MG63 (cell line): ENCODE results near the gene UVRAG. TPM values are rescaled to one million over a fixed set of nuclear protein-coding genes. Genes with fewer than 3 reads are reported as not detected.

Source experiments
- DNase-seq: peaks from one replicate; pipeline ENCODE4 v3.0.0-alpha.2; 2020
- H3K27me3 ChIP-seq: fragments of 250-450 bp; sonication (Bioruptor Pico); 2 replicates; pipeline ENCODE4 v1.5.1; 2020; ENCODE audit warnings: mild to moderate bottlenecking, moderate library complexity
- H3K36me3 ChIP-seq: fragments of 250-450 bp; sonication (Bioruptor Pico); 2 replicates; pipeline ENCODE4 v1.5.1; 2020; ENCODE audit warnings: mild to moderate bottlenecking, moderate library complexity
- H3K4me3 ChIP-seq: fragments of 250-450 bp; sonication (Bioruptor Pico); 2 replicates; pipeline ENCODE4 v1.5.1; 2020; ENCODE audit warnings: mild to moderate bottlenecking, moderate library complexity
- H3K9me3 ChIP-seq: fragments of 250-450 bp; sonication (Bioruptor Pico); 2 replicates; pipeline ENCODE4 v1.5.1; 2020; ENCODE audit warnings: mild to moderate bottlenecking, moderate library complexity
- total RNA-seq: library from RNA; depleted of rRNA; stranded (reverse); fragments of >200 nt; shearing (Covaris generic); gene quantifications from 2 replicates; pipeline ENCODE4 v1.2.3, GENCODE V29; 2014; ENCODE audit warnings: low replicate concordance

The UVRAG gene
- total RNA-seq, 1 experiment from 2014 or later = 6.9 TPM

- no peaks in the 10 kb centered on the region for H3K27me3 ChIP-seq
- DNase-seq = no peak
These were observed 314.7 kb downstream of the UVRAG start for GRCh38 chr11:76129729-76130128.

GRCh38 chr11:76131142-76131541, 316.1 kb downstream of the UVRAG start:
- Histone ChIP-seq H3K36me3 (no peaks in the 10 kb centered on the region; the same call in 1 of the 2 replicates), H3K4me3 (no peak overlapping the region), H3K9me3 (no peaks in the 10 kb centered on the region), H3K27me3 (no peaks in the 10 kb centered on the region)
- no peak for DNase-seq

More at GRCh38 chr11:76129729-76130128, 314.7 kb downstream of the UVRAG start:
- Histone ChIP-seq H3K36me3 (no peaks in the 10 kb centered on the region; the same call in 1 of the 2 replicates), H3K4me3 (no peak overlapping the region), H3K9me3 (no peaks in the 10 kb centered on the region)

- no peaks in the 10 kb centered on the region for H3K9me3 ChIP-seq
- H3K4me3 ChIP-seq = no peak overlapping the region
- DNase-seq = no peak
- H3K36me3 ChIP-seq = no peaks in the 10 kb centered on the region; the same call in 1 of the 2 replicates
- no peaks in the 10 kb centered on the region for H3K27me3 ChIP-seq
These were observed 316.9 kb downstream of the UVRAG start for GRCh38 chr11:76131671-76132631.

- H3K27me3 ChIP-seq = no peaks in the 10 kb centered on the region
- no peak for DNase-seq
- no peaks in the 10 kb centered on the region; the same call in 1 of the 2 replicates for H3K36me3 ChIP-seq
- no peaks in the 10 kb centered on the region for H3K9me3 ChIP-seq
- no peak overlapping the region for H3K4me3 ChIP-seq
These were observed 319.2 kb downstream of the UVRAG start for GRCh38 chr11:76134239-76134638.

GRCh38 chr11:76135491-76135890, 320.5 kb downstream of the UVRAG start:
- Histone ChIP-seq H3K36me3 (no peaks in the 10 kb centered on the region; the same call in 1 of the 2 replicates), H3K9me3 (no peaks in the 10 kb centered on the region), H3K27me3 (no peaks in the 10 kb centered on the region), H3K4me3 (no peak overlapping the region)
- DNase-seq = no peak

- Histone ChIP-seq H3K9me3 (no peaks in the 10 kb centered on the region), H3K4me3 (no peak overlapping the region), H3K36me3 (no peaks in the 10 kb centered on the region), H3K27me3 (no peaks in the 10 kb centered on the region)
- DNase-seq = no peak
These were observed 324.3 kb downstream of the UVRAG start for GRCh38 chr11:76139314-76139713.

- DNase-seq = no peak
- H3K9me3 ChIP-seq = no peaks in the 10 kb centered on the region
- H3K4me3 ChIP-seq = no peak overlapping the region
- H3K36me3 ChIP-seq = no peaks in the 10 kb centered on the region
- no peaks in the 10 kb centered on the region for H3K27me3 ChIP-seq
These were observed 326.0 kb downstream of the UVRAG start for GRCh38 chr11:76140912-76141574.

- Histone ChIP-seq H3K36me3 (no peaks in the 10 kb centered on the region), H3K4me3 (no peak overlapping the region), H3K27me3 (no peaks in the 10 kb centered on the region), H3K9me3 (no peaks in the 10 kb centered on the region)
- DNase-seq = no peak
These were observed 327.0 kb downstream of the UVRAG start for GRCh38 chr11:76141901-76142588.

GRCh38 chr11:76143274-76143673, 328.3 kb downstream of the UVRAG start:
- Histone ChIP-seq H3K4me3 (no peak overlapping the region), H3K27me3 (no peaks in the 10 kb centered on the region), H3K9me3 (no peaks in the 10 kb centered on the region), H3K36me3 (no peaks in the 10 kb centered on the region)
- DNase-seq = no peak

GRCh38 chr11:76147106-76147740, 332.2 kb downstream of the UVRAG start:
- Histone ChIP-seq H3K36me3 (no peaks in the 10 kb centered on the region), H3K9me3 (no peaks in the 10 kb centered on the region), H3K27me3 (no peaks in the 10 kb centered on the region), H3K4me3 (no peak overlapping the region)
- DNase-seq = no peak

- H3K9me3 ChIP-seq = no peaks in the 10 kb centered on the region
- H3K36me3 ChIP-seq = no peaks in the 10 kb centered on the region
- H3K27me3 ChIP-seq = no peaks in the 10 kb centered on the region
- no peak overlapping the region for H3K4me3 ChIP-seq
- DNase-seq = no peak
These were observed 333.2 kb downstream of the UVRAG start for GRCh38 chr11:76148231-76148630.

- DNase-seq = no peak
- no peak overlapping the region for H3K4me3 ChIP-seq
- H3K36me3 ChIP-seq = no peaks in the 10 kb centered on the region
- no peaks in the 10 kb centered on the region for H3K27me3 ChIP-seq
- H3K9me3 ChIP-seq = no peaks in the 10 kb centered on the region
These were observed 334.1 kb downstream of the UVRAG start for GRCh38 chr11:76148941-76149613.

- Histone ChIP-seq H3K9me3 (no peaks in the 10 kb centered on the region), H3K27me3 (no peaks in the 10 kb centered on the region), H3K4me3 (no peak overlapping the region), H3K36me3 (no peaks in the 10 kb centered on the region)
- no peak for DNase-seq
These were observed 334.7 kb downstream of the UVRAG start for GRCh38 chr11:76149713-76150112.

GRCh38 chr11:76150141-76150540, 335.1 kb downstream of the UVRAG start:
- Histone ChIP-seq H3K4me3 (no peak overlapping the region), H3K27me3 (no peaks in the 10 kb centered on the region), H3K36me3 (no peaks in the 10 kb centered on the region), H3K9me3 (no peaks in the 10 kb centered on the region)
- no peak for DNase-seq

GRCh38 chr11:76151556-76152085, 336.6 kb downstream of the UVRAG start:
- Histone ChIP-seq H3K27me3 (no peaks in the 10 kb centered on the region), H3K9me3 (no peaks in the 10 kb centered on the region), H3K4me3 (no peak overlapping the region), H3K36me3 (no peaks in the 10 kb centered on the region)
- no peak for DNase-seq
